ENCODE data around the gene DOLPP1.
A peak's percentile ranks its signal among the peaks of the same experiment; 100 is the strongest.
"Not testable (repeated sequence)": the region's sequence is repeated elsewhere in the genome, so short reads cannot be mapped to it uniquely, and the experiment has no call there.

The DOLPP1 gene

GRCh38 chr9:129080601-129081387 is at the start of gene DOLPP1:
Gene DOLPP1 (plus strand): TSS chr9:129081111. CDS start chr9:129081132, 21 bp downstream.
- peak; percentile 76 to 92 for DNase-seq

GRCh38 chr9:129031514-129031913 is 49.4 kb upstream of the DOLPP1 start:
- DNase-seq: no peak

DNA sequence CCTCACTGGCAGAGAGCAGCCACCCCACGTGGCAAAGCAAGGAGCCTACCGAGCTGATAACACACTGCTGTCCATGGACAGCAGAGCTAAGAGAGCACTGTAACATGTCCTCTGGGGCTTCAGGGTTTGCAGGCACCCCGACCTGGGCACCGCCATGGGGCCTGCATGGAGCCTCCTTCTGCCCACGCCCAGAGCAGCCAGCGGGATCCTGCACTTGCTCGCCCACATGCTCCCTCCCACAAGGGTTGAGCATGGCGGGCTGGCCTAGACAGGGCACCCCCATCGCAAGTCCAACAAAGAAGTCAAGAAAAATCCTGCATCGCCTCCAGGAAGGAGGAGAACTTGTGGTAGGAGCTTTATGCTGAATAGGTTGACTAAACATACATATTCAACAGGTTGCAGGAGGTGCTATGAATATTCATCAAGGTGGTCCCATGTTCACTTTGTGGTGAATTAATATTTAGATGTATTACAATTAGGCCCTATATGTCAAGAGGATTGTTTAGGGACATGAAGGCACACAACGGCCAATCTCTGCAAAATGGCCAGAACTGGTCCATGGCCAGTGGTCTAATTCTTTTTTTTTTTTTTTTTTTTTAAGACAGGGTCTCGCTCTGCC is 48.3 kb upstream of the DOLPP1 start:
- no peak for DNase-seq

GRCh38 chr9:129033216-129033615 is 47.7 kb upstream of the DOLPP1 start:
- no peak for DNase-seq

DNA sequence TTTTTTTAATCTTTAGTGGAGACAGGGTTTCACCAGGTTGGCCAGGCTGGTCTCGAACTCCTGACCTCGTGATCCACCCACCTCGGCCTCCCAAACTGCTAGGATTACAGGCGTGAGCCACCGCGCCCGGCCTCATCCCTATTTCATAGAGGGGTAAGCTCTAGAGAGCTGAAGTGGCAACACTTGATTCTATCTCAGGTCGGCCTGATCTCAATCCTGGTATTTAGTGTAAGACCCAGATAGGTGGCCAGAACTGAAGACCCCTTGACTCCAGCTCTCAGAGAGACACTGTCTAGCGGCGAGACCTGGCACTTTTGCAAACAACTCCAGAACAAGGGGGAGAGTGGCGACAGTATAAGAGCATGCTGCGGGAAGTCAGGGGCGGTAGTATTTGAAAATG is 45.1 kb upstream of the DOLPP1 start:
- not testable (repeated sequence) for DNase-seq

DNA sequence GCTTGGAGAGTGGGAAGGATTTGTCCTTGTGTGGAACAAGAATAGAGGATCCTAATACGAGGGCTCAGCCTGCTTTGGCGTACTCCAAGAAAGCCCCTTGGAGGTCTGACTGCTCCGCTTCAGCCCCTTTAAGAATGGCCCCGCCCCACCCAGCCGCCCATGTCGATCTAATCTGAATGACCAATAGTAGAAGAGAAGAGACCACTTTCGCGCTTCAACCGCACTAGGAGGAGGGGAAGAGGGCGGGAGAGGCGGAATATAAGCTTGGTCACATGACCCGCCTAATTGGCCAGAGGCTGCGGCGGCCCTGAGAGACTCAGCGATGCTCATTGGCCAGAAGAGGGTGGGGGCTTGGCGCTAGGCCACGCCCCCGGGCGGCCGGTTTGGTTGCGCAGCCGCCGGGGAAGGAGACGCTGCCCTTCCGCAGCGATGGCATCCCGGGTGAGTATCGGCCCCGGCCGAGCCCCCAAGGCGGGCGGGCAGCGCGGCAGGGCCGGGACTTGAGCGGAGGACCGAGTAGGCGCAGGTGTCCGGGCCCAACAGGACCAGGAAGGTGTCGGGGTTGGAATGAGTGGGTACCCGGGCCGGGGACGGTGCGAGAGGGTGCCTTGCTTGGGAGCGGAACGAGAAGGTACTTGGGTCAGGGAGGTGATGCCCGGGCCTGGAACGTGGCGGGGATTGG is 44.5 kb upstream of the DOLPP1 start, which contains the start of gene MIGA2:
MIGA2 (plus strand) TSS at position 386 of the 682 bp plus-strand sequence. CDS start 3,969 bp downstream, outside the sequence.
- DNase-seq: peak; percentile 80 to 93

DNA sequence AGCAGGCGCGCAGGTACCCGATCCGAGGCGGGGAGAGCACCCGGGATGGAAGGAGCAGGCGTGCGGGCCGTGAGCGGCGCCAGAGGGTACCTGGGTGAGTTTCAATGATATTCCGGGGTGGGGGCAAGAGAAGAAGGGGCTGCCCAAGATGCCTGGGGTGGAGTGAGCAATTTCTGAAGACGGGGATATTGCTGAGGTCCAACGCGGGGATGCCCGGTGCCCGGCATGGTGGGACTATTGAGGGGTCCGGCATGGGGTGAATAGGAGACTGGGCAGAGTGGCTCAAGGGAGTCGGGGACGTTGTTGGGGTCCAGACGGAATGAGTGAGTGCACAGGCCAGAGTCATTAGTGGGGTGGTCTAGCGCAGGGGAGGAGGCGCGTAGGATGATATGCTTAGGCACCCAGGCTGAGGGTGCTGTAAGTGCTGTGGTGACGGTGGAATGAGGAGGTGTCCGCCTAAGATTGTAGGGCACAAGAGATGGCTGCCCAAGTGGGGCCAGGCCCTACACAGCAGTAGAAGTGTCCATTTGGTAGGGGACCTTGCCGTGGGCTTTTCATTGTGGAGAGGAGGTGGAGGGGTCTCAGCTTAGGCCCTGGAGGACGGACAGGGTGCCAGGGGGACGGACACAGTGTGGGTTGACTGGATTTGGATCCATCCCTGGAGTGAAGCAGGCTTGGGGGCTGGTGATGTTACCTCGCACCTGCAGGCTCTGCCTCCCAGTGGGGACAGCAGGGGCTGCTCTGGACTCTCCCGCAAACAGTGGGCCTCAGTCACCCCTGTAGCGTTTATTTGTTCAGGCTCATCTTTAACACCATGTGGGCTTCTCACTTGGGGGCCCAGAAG is 43.8 kb upstream of the DOLPP1 start:
- no peak for DNase-seq

- no peak for DNase-seq
These were observed 43.2 kb upstream of the DOLPP1 start for GRCh38 chr9:129037767-129038098.

GRCh38 chr9:129038109-129038852 is 42.6 kb upstream of the DOLPP1 start:
- no peak for DNase-seq

DNA sequence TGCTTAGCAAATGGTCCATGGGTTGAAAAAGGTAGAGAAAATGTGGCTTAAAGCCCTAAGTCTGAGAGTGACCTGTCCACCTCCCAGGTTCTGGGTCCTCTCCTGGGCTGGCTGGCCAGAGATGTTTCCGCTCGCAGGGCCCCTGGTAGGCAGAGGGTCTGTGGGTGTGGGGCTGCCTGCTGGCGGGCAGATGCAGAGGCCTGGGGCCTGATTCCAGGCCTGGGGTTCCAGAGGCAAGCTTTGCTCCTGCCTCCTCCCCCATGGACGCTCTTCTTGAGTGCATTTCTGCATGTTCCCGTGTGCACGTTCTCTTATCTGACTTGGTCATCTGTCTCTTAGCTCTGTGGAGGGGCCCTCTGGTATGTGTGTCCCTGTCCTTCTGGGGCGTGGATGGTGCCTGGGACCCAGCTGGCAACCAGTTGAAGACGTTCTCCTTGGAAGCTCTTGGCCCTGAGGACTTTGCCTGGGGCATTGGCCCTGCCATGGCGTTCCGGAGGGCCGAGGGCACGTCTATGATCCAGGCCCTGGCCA is 40.7 kb upstream of the DOLPP1 start:
- DNase-seq: no peak

GRCh38 chr9:129042016-129042415 is 38.9 kb upstream of the DOLPP1 start:
- no peak for DNase-seq

- DNase-seq: no peak
These were observed 28.3 kb upstream of the DOLPP1 start for GRCh38 chr9:129052592-129052991.

DNA sequence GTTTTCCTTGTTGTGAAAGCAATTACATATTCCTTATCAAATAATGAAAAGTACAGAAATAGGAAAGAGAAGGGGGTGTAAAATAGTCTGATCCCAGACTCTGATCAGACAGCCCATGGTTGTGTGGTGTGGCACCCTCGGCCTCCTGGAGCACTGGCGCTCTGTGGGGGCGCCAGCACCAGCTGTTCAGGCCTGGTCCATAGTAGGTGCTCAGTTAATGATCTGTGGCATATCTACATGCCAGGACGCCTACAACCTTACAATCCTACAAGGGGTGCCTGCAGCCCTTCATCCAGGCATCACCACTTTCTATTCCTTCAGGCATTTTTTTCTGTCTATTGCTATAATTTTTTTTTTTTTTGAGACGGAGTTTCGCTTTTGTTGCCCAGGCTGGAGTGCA is 27.9 kb upstream of the DOLPP1 start:
- DNase-seq: no peak

- DNase-seq: no peak
These were observed 26.6 kb upstream of the DOLPP1 start for GRCh38 chr9:129054163-129054851.

DNA sequence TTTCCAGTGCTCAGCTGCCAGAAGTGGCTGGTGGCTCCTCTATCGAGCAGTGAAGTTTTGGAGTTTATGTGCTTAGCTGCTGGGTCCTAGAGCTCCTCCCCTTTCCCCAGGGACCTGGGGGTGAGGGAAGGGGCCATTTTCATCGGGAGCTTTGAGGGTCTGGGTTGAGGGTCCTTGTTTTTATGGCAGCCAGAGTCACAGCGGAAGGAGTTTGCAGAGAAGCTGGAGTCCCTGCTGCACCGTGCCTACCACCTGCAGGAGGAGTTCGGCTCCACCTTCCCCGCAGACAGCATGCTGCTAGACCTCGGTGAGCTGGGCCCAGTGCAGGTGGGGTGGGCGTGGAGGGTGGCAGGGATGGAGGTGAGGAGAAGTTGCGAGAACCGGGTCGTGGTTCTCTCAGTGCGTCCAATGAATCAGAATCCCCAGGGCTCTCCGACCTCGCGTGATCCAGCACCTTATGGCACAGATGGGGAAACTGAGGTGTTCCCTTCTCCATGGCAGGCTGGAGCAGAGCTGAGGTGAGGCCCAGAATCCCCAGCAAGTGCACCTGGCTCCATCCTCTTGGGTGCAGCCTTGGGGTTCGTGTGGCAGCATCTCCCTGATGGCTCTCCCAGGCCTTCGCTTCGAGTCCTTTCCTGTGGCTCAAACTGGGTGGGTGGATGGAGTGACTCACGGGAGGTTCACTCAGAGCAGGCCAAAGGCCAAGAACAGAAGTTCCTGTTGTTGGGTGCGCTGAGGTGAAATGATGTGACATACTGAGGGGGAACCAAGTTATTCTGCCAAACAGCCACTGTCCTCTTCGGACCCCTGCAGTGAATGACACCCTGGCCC is 21.7 kb upstream of the DOLPP1 start:
- no peak for DNase-seq

DNA sequence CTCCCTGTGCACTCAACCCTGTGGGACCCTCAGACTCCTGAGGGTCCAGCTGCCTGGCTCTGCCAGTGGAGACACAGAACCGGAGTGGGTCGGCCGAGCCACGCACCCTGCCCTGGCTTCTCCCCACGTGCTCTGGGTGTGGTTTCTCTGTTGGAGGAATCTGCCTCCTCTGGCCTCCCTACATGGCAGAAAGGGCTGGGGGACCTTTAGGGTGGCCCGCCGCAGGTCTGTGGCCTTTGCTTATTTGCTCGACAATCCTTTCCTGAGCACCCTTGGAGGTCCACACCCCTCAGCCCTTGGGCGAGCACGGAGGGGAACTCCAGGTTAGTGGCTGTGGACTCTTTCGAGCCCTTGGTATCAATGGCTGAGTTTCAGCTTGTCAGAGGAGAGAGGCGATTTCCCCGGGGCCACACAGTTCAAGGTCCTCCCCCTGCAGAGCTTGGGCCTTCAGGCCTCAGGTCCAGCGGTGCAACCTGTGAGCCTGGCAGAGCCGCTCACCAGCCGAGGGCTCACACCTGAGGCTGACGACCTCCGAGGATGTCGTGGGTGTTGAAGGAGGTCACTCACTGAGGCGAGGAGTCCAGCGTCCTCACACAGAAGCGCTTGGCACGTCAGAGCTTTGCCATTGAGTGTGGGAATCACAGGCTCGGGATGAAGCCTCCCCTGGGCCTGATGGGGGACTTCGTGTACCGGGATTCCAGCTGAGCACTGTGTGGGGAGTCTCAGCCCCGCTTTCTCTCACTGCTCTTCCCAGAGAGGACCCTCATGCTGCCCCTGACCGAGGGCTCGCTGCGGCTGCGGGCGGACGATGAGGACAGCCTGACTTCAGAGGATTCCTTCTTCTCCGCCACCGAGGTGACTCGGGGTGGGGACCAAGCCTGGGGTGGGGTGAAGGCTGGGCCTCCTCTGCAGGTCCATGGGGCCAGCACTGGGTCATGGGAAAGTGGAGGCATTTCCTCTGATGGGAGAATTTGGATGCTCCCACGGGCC is 20.8 kb upstream of the DOLPP1 start:
- no peak for DNase-seq

GRCh38 chr9:129060991-129061390 is 19.9 kb upstream of the DOLPP1 start:
- no peak for DNase-seq

GRCh38 chr9:129063061-129063460 is 17.9 kb upstream of the DOLPP1 start:
- DNase-seq: no peak

DNA sequence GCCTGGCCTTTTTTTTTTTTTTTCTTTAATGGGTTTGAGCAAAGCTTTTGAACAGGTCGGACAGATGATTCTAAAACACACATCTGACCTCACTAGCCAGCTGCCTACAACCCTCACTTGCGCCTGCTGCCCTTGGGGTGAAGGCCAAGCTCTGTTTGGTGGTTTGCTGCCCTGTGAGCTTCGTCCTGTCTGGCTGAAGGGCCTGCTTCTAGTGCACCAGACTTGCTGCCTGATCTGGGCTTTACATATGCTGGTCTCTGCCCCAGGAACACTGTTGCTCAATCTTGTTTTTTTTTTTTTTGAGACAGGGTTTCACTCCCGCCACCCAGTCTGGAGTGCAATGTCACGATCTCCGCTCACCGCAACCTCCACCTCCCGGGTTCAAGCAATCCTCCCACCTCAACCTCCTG is 16.4 kb upstream of the DOLPP1 start:
- DNase-seq: no peak

Data from NCI-H187 (cell line).